ENCODE data around the gene SMG1.

Gene SMG1

DNA sequence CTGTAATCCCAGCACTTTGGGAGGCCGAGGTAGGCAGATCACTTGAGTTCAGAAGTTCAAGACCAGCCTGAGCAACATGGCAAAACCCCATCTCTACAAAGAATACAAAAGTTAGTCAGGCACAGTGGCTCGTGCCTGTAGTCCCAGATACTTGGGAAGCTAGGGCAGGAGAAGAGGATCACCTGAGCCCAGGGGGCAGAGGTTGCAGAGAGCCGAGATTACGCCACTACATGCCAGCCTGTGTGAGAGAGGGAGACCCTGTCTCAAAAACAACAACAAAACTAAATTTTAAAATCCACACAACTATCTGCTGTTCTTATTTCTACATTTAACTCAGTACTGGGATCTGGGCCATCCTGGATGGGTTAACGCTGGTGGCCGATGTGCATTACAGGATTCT is 83.6 kb downstream of the SMG1 start:
- no peak for DNase-seq

DNA sequence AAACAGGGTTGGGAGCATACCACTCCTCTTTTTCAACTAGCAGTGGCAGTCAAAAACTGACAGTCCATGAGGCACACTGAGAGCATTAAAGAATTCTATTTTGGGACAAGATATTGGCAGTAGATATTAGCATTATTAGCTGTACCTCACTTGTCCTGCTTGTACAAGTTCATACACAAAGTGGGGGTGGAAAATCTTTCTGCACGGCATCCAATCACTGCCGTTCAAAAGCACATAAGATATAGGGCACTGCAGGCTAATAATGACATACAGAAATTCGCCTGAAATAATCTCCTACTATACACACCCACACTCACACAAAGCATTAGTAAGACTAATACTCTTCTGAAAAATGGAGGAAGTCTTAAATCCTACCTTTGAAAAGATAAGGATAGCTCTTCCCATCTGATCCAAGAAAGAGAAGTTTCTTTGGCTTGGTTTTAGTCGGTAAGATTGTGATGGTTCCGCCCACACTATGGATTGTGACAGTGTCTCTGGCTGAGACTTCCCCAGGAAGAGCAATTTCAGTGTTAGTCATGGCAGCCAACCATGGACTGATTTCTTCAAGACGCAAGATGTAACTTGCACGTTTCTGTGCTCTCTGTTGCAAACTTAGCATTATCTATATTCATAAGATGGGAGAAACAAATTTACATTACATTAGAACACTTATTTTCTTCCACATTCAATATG is 84.2 kb downstream of the SMG1 start:
- no peak for DNase-seq

DNA sequence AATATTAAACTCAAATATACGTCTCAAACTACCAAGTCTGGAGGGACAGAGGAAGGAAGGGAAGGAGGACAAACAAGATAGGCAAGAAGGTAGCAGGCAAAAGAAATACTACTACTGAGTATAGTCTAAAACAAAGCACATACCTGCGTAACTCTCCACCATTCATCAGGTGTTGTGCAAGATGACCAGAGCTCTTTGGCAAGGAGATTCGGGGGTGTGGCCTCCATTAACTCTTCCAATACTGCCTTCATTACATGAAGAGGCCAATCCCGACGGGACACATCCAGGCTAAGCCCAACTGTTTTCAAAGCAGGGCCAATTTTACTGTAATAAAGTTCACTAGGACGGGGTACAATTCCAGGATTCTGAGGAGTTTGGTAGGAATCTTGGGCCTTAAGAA is 86.7 kb downstream of the SMG1 start:
- no peak for DNase-seq

DNA sequence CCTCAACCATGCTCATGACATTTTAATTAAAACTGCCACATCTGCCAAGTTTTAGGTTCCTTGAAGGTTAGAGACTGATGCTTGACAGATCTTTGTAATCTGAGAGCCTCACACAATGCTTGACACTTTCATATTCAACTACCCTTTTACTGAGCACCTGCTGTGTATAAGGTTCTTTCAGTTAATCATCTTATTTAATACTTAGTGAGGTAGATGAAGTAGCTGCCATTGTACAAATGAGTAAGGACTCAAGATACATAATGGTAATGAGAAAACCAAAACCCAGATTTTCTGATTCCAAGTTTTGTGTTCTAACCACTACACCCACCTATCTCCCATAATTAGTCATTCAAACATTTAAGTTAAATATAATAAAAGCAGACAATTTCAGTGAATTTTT is 89.5 kb downstream of the SMG1 start:
- no peak for DNase-seq

DNA sequence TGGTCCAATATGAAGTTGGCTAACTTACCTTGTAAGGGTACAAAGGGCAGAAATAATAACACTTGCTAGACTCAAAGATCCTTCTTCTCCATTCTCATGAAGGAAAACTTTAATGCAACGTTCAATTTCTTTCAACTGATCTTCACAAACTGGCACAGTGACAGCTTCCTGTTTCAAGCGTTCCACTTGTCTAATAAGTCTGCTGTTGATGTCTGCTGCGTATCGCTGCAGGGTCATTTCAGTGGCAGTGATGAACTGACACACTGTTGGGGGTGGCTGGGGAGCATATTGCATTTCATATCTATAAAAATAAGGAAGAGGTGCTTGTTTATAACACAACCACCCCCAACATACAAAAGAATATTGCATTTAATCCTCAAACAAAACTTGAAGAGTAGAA is 91.3 kb downstream of the SMG1 start:
- no peak for DNase-seq

DNA sequence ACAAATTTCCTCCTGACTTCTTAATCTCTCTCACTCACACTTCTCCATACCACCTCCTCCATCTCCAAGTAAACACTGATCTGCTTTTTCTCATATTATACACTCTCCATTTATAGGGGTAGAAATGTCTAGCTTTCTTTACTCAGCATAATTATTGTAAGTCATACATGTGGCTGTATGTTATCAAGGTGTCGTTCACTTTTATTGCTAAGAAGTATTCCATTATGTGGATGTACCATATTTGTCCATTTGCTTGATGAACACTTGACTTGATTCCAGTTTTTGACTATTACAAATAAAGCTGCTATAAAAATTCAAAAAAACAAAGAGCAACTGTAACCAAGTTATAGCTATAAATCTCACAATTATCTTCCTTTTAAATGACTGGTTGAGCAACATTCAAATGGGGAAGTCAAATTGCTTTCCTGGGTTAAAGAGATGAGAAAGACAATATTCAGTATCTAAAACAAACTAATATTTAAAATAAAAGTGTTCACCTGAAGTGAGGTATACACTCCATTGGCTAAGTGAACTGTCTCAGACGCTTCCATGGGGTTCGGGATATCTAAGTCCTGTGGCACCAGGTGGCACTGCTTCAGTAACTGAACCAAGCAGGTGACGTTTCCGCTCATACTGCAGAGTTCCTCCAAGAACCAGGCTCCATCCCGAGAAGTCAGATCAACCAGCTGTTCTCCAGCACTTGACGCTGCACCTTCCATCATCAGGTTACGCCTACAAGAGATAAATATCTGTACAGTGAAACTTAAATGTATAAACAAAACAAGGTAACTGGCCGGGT is 92.3 kb downstream of the SMG1 start:
- no peak for DNase-seq

DNA sequence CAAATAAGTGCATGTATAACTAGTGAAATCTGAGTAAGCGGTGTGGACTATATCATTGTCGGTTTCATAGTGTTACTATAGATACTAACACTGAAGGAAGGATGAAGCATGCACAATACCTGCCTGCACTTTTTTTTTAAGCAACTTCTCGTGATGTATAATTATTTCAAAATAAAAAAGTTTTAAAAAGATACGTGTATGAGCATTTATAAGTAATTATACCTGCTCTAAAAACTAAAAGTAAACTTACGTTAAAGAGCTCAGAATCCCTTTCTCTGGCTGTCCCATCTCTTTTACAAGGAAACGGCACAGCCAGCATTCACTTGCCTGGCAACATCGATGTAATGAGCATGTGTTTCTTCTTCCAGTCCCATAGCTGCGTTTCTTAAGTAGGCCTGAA is 93.6 kb downstream of the SMG1 start:
- DNase-seq: no peak

DNA sequence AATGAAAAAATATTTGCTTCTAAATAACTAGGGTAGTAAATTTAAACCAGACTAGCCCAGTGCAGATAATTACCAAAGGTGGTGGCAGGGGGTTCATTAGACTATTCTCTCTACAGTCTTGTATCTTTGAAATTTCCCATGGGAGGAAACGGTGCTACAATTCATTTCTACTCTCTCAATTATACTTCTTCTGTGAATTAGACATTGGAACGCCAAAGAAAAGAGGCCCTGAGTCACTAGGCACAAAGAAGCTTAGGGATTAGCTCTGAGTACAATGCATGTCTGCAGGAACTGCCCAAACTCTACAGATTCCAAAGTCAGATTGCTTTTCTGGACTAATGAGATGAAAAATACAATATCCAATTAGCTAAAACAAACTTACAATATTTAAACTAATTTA is 94.2 kb downstream of the SMG1 start:
- no peak for DNase-seq

DNA sequence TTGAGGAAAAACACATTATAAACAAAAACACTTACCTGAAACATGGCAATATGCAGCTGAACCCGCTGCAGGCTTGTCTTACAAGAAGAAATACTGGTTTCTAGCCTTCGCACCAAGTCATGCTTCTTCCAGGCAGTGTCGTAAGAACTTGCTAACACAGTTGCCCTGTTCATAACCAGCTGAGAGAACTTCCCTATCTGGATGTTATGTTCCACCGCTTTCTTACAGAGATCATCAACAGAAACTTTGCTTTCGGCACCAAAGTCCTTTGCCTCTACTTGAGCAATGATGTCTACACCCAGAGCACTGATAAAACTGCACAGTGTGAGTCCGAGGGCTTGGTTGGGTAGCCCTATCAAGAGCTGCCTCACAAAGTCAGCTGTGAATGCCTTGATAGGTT is 97.0 kb downstream of the SMG1 start:
- DNase-seq: no peak

DNA sequence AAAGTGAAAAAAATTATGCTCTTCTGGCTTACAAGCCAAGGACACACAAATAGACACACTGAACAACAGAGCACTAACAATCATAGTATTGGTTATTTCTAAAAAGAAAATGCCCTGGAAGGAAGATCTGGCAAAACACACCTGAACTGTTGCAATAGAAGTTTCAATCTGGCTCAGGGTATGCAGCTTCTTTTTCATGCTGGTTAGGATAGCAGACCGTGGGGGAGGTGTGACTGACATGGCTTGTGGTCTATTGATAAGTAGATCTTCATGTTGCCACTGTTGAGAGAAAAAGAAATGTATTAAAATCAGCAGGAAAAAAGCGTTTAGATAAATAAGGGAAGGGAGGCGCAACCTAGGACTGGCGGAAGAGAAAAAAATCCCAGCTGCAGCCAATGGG is 98.3 kb downstream of the SMG1 start:
- DNase-seq: no peak

DNA sequence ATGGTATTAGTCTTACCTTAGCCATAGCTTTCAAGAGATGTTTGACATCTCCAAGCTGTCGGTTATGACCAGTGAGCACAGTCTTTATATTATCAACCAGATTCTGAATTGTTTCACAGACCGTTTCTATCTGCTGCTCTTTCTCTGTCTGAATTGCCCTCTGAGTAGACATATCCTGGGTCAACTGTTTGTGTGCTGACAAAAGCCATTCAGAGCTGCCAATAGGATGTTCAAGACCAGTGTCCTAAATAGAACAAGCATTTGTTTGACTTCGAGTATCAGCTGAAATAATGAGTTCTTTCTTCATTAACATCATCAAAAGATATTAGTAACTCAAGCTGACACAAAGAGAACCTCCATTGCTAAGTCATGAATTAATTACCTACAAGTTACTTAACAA is 109.9 kb downstream of the SMG1 start:
- no peak for DNase-seq

DNA sequence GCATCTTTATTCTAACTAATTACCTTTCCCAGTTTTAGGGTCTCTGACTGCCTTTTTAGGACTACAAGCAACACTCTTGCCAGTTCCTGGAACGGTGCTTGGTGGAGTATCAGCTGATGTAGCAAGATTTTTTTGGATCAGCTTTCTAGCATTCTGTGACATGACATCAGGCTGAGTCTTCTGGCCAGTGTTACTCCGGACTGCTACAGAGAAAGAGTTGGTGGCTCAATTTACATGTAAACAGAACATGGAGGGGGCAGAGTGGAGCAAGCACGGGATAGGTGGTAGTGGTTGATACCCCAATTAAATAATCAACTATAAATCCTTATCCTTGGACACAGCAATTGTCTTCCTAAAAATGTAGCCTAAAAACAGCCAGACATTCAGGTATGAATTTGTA is 114.3 kb downstream of the SMG1 start:
- no peak for DNase-seq

DNA sequence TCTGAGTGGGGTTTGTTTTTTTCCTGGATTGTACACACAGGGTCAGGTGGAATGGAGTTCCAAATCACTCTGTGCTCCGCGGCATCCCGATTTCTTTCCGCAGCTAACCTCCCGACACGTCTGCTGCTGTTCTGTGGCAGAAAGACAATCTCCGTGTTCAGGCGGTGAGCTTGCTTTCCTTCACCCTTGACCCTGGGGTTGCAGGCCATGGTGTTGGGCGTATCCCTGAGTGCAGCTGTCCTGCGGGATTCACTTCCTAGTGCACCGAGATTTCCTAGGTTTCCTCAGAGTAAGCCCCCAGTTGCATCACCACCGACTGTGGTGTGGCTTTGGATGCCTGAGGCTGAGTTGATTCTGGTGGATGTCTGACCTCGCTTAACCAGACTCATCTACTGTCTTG is 117.0 kb downstream of the SMG1 start:
- DNase-seq: no peak

DNA sequence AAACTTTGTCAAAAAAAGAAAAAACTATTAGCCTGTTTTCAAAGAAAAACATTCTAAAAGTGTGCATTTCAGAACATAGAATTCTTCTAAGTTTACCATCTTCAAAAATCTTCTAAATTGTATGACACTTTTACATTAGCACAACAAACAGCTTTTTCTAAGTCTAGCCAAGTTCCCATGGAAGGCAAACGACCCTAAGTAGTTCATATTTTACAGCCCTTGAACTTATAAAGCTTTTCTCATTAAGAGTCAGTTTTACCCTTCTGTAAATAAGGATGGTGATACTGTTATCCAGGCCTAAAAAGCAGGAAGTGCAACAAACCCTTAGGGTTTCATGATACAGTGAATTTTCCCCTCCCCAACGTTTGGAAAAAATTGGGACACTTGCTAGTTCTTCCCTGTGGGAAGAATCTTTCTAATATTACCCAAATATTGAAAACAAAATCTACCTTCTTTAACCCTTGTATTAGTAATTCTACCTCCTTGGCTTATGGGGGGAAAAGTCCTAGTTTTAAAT is 120.9 kb downstream of the SMG1 start:
- DNase-seq: no peak

DNA sequence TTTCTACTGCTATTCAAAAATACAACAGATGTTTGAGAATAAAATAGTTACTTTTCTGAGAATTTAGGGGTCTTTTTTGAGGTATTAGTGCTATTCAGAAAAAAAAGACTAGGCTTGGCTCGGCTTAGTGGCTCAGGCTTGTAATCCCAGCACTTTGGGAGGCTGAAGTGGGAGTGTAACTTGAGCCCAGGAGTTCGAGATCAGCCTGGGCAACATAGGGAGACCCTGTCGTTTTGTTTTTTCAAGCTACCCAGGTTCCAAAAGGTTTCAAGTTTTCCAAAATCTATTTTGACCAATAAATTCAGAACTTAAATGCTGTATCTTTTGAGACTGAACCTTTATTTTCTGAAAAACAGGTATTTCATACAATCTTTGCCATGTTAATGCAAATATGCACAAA is 121.7 kb downstream of the SMG1 start:
- DNase-seq: no peak

DNA sequence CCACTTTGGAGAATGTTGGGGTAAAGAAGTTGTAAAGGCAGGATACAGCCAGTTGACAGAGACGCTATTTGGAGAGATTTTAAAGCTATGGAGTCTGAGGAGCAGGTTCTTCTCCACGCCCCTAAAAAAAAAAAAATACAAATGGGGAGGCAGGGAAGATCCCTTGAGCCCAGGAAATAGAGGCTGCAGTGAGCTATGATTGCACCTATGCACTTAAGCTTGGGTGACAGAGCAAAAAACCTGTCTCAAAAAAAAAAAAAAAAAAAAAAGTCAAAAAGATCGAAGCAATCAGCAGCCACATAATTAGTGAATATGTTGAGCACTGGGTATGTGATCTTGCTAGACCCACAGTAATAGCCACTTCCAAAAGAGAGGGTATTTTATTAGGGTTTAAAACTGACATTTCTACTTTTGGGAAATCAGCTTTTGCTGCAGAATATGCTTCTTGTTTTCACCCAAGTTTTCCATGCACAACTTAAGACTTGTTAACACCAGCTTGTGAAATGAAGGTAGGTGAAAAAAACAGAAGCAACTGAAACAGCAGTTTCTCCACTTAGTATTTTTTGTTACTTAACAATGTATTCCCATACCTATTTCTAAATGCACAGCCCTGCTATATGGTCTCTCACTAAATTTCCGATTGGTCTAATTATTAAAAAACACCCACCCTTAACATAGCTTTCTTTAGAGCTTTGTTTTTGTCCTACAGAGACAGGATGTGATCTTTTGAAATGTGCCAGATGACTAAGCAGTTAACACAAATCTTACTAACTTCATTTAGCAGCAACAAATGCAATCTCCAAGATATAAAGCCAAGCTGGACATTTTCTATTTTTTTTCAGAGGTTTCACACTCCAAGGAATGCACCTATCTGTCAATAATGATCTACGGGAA is 122.4 kb downstream of the SMG1 start:
- no peak for DNase-seq

DNA sequence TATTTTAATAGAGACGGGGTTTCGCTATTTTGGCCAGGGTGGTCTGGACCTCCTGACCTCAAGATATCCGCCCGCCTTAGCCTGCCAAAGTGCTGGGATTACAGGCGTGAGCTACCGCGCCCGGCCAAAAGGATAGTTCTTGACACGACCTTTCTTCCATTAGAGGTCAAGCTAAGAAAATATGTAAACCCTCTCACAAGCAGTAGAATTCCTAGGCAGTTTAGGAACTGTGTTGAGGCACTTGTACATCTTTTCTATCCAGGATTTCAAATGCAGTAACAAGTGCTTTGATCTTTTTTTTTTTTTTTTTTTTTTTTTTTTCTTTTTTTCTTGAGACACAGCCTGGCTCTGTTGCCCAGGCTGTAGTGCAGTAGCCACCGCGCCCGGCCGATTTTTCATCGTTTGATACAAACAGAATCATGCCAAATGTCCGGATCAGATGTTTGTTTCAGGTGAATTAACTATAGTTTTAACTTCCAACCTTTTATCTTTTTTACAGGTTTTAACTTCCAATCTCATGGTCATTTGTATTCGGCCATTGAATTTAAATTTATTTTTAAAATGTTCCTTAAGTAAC is 123.4 kb downstream of the SMG1 start:
- DNase-seq: no peak

DNA sequence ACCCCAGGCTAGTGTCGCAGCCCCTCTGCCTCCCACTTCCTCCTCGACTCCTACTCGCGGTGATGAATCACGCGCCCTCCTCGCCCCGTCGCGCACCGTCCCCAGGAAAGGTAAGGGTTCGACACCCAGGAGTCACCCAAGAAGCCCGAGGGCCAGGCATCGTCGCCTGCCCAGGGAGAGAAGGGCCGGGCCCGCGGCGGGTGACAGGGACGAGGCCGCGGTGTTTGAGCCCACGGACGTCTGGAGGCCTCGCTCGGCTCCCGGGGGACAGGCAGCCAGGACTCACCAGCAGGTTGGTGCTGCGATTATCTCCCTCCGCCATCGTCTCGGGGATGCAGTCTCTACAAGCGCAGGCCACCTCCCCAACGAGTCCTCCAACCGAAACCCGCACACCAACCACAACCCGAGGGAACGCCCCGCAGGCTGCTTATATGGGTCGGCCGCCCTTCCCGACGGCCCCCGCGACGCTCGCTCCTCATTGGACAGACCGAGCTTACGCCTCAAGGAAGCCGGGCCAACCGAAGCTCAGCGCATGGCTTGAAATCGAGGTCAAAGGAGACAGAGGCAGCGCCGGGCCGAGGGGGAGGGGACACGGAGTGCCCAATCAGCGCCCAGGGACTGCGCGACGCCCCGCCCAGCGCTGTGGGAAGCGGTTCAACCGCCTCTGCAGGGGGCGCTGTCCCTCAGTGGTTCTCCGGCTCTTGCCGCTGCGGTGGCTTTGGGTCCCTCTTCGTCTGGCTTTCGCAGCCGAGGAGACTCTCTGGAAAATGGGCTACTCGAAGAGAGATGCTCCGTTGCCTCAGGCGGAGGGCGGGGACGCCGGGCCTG is 124.8 kb downstream of the SMG1 start, which contains the start of gene ARL6IP1:
Gene ARL6IP1 (minus strand): TSS at position 405 of the 828 bp plus-strand sequence. CDS start 83 bp downstream, at position 322.
- DNase-seq: peak; percentile 99

DNA sequence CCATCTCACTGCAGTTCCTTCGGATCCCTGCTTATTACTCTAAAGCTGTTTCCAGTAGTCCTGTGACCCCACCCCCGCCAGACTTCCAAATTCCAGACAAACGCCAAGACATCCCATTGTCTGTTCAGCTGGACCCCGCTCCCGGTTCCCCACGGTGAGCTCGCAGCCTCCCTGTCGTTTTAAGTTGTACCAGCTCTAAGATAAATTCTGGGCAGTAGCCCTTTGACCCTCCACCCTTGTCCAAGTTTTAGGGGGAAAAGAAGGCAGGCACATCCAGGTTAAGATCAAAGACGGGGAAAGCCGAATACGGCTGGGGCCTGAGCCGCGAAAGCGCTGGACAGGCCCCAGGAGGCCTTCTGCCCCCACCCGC is 125.4 kb downstream of the SMG1 start:
- DNase-seq: no peak

DNA sequence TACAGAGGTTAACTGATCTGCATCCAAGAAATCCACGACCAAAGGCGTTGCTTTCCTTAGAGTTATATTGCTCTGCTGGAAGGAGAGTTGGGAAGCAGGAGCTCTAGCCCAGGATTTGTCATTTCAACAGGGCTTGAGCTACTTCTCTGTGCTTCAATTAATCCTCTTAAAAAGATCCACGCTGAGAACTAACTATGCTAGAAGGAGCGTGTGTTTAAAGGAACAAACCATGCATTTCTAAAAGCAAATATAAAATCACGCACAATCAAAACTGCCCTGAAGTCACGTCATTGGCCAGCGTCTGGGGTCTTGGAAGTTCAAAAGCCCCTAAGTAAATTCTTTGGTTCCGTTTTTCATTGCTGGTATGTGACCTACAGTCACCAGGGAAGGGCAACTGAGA is 125.9 kb downstream of the SMG1 start:
- no peak for DNase-seq

DNA sequence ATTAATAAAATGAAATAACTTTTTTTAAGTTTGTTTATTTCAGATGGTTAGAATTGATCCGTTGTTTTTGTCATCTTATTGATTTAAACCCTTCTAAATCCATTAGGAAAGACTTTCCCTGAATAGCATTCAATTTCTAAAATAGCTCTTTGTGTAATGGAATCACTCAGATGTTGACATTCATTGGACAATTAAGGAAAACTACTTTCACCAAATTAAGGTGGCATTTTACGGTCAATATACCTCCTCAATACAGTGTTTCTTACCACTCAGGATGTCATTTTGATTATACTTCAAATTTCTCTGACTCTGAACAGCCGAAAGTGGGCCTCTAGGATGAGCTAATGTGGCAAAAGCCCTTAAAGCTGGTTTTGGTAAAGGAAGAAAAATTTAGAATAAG is 126.7 kb downstream of the SMG1 start:
- DNase-seq: no peak

DNA sequence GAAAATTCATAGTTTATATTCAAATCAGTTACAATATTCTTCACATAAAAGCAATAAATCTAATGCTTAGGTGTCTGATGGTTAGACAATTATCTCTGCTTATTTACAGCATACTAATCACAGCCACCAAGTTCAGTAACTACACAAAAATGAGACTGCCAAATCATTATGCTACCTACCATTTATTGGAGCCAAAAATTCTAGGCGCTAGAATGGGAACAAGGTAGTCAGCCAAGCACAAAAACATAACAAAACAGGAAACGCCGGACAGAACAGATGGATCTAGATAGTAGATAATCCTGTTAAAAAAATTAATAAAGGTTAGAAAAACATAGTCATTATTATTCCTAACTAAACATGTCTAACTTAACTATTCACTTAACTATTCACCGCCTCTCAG is 128.5 kb downstream of the SMG1 start:
- no peak for DNase-seq

Measured in CD4-positive, alpha-beta T cell treated with Interleukin-4 for 4 hours (primary cell).